Upper lobe of left lung (tissue), 6 donors: ENCODE data around the gene RDH14. TPM values are rescaled to one million over a fixed set of nuclear protein-coding genes. Genes with fewer than 3 reads are reported as not detected.

Source experiments
- ATAC-seq, 2 donors: fragments of 200-7000 bp; cut with Tn5 transposase; one replicate each; pipeline ENCODE4 v1.9.1; 2022; ENCODE audit warnings: mild to moderate bottlenecking in 2 of 2, moderate library complexity in 2 of 2; ENCODE audit not compliant: low FRiP score in 2 of 2
- DNase-seq, 2 donors: peaks; one replicate each; pipeline ENCODE4 v3.0.0-alpha.2; 2019 to 2020
- H3K27ac ChIP-seq, 4 donors: fragments of 200-600 bp; sonication (generic); one replicate each; pipeline ENCODE4 v1.5.1; 2016 to 2019
- H3K27me3 ChIP-seq, 4 donors: fragments of 200-600 bp; sonication (generic); one replicate each; pipeline ENCODE4 v1.5.1; 2017 to 2019
- H3K36me3 ChIP-seq, 4 donors: fragments of 200-600 bp; sonication (generic); one replicate each; pipeline ENCODE4 v1.5.1; 2016 to 2019
- H3K4me1 ChIP-seq, 4 donors: fragments of 200-600 bp; sonication (generic); one replicate each; pipeline ENCODE4 v1.5.1; 2018 to 2019
- H3K4me3 ChIP-seq, 4 donors: fragments of 200-600 bp; sonication (generic); one replicate each; pipeline ENCODE4 v1.5.1; 2017 to 2019; ENCODE audit warnings: mild to moderate bottlenecking in 2 of 4, moderate library complexity in 1 of 4
- H3K9me3 ChIP-seq, 4 donors: fragments of 200-600 bp; sonication (generic); one replicate each; pipeline ENCODE4 v1.5.1; 2018 to 2019
- EP300 ChIP-seq, 4 donors: sonication (generic); formaldehyde crosslinking; IDR thresholded peaks; one replicate each; pipeline ENCODE4 v1.5.1; 2017; ENCODE audit warnings: antibody characterized with exemption in 4 of 4, control low read depth in 2 of 4
- POLR2A ChIP-seq, 4 donors: fragments of 450-650 bp; IDR thresholded peaks; one replicate each; pipeline ENCODE4 v1.5.1; 2016 to 2017; ENCODE audit warnings: antibody characterized with exemption in 4 of 4, mild to moderate bottlenecking in 2 of 4
- POLR2AphosphoS5 ChIP-seq, 2 donors: sonication (generic); formaldehyde crosslinking; IDR thresholded peaks; one replicate each; pipeline ENCODE4 v1.5.1; 2017; ENCODE audit warnings: antibody characterized with exemption in 2 of 2
- WGBS, 2 donors: methylation state at CpG; one replicate each; pipeline ENCODE4 v1.1.5; 2017 to 2018; 5-methylcytosine and 5-hydroxymethylcytosine counted together
- total RNA-seq, 6 donors: library from RNA; depleted of rRNA in 4 of 6; stranded (reverse); fragments of >200 nt in 4 of 6; gene quantifications; one replicate each; pipeline versions ENCODE4 v1.1.0 to v1.2.1, GENCODE V29; 2016 to 2021
- TF ChIP-seq, protein P1 (sequence below), 6 experiments: fragments of 450-650 bp in 4 of 6; fragments of 200-600 bp in 2 of 6; sonication (generic) in 2 of 6; IDR thresholded peaks; one replicate each; pipeline ENCODE4 v1.5.1; 2016 to 2019; ENCODE audit warnings: antibody characterized with exemption in 6 of 6
- donor health status: DM: no; HTN: no; CAD: no; lungs with moderate emphysema.
- donor health status: DM: no; HTN: yes; CAD: no; lungs with severe emphysema.

RDH14 gene
- total RNA-seq, 6 donors from 2014 or later = 16.2 to 35.2 (median 26.8) TPM

DNA sequence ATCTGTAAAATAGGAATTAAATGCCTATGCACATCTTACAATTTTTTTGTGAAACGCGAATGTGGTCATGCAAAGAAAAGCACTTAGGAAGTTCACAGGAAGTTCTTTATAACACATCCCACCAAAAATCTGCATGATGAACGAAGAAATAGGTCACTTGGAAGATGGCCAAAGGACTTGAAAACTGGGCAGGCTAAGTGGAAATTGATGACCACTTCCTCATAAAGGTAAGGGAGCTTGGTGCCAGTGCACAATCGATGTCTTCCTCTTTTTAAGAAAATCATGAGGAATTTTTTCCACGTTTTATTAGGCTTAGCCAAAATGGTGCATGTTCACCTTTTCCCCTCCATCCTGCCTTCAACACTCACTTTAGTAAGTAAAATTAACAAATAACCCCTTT is 37.2 kb upstream of the RDH14 start:
- no peaks in the 10 kb centered on the region for H3K27me3 ChIP-seq
- no peak for DNase-seq
- TF ChIP-seq POLR2A (IDR thresholded peaks at IDR 0.05) = no peak
- ATAC-seq = no peak
- H3K9me3 ChIP-seq = no peaks in the 10 kb centered on the region
- no peak overlapping the region for H3K27ac ChIP-seq
- no peaks in the 10 kb centered on the region for H3K4me1 ChIP-seq
- H3K36me3 ChIP-seq = no peaks in the 10 kb centered on the region
- H3K4me3 ChIP-seq = no peak overlapping the region
- whole genome bisulfite sequencing, 2 donors = 58 to 59% methylated on average over 5 of the region's 5 CpGs

DNA sequence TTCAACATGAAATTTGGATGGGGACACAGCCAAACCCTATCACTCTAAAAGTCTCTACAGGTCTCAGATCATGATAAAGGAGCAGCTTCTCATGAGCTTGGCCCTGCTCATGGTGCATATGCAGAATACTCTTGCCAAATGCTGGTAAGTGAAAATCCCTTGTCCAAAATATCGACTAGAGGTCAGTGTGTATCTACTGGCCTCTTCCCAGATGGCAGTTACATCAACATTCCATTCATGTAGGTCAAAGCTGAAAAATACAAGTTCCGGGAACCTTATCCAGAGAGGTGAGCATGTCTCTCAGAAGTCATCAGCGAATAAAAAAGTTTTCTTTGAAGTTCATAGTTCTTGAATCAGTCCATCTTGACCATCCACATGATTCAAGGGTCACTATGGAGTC is 36.5 kb upstream of the RDH14 start:
- H3K36me3 ChIP-seq = no peaks in the 10 kb centered on the region
- no peak for ATAC-seq

DNA sequence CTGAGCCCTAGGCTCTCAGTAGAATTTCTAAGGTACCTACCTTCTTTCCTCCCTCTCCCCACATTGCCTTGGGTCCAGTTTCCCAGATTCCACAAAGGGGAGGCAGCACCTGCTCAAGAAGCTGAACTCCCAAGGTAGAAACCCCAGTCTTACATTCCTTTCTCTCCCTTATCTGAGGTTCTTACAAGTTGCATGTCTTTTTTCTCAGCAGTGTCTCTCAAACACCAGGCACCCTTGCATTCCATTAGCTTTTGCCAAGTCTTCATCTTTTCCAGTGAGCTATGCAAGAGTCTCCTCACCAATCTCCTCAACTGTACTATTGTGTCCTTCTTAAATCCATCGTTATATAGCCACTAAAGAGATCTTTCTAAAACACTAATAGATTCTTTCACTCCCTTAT is 33.0 kb upstream of the RDH14 start:
- WGBS, 2 donors = 86 to 91% methylated on average over 1 of the region's 1 CpG
- DNase-seq = no peak
- no peaks in the 10 kb centered on the region for H3K36me3 ChIP-seq
- H3K27me3 ChIP-seq = no peaks in the 10 kb centered on the region
- no peak overlapping the region for H3K27ac ChIP-seq
- no peak for ATAC-seq
- TF ChIP-seq, protein P1, sequence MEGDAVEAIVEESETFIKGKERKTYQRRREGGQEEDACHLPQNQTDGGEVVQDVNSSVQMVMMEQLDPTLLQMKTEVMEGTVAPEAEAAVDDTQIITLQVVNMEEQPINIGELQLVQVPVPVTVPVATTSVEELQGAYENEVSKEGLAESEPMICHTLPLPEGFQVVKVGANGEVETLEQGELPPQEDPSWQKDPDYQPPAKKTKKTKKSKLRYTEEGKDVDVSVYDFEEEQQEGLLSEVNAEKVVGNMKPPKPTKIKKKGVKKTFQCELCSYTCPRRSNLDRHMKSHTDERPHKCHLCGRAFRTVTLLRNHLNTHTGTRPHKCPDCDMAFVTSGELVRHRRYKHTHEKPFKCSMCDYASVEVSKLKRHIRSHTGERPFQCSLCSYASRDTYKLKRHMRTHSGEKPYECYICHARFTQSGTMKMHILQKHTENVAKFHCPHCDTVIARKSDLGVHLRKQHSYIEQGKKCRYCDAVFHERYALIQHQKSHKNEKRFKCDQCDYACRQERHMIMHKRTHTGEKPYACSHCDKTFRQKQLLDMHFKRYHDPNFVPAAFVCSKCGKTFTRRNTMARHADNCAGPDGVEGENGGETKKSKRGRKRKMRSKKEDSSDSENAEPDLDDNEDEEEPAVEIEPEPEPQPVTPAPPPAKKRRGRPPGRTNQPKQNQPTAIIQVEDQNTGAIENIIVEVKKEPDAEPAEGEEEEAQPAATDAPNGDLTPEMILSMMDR (IDR thresholded peaks at IDR 0.05) = no peak
- TF ChIP-seq POLR2AphosphoS5 (IDR thresholded peaks at IDR 0.05) (no peak), EP300 (IDR thresholded peaks at IDR 0.05) (no peak), POLR2A (IDR thresholded peaks at IDR 0.05) (no peak)
- no peak overlapping the region for H3K4me3 ChIP-seq
- no peaks in the 10 kb centered on the region for H3K9me3 ChIP-seq
- no peaks in the 10 kb centered on the region for H3K4me1 ChIP-seq

More for the DNA sequence above, 36.5 kb upstream of the RDH14 start:
- H3K9me3 ChIP-seq = no peaks in the 10 kb centered on the region
- no peak for DNase-seq
- TF ChIP-seq, protein P1 (IDR thresholded peaks at IDR 0.05) = no peak
- TF ChIP-seq POLR2A (IDR thresholded peaks at IDR 0.05) = no peak
- TF ChIP-seq POLR2AphosphoS5 (IDR thresholded peaks at IDR 0.05) = no peak
- TF ChIP-seq EP300 (IDR thresholded peaks at IDR 0.05) = no peak
- H3K4me3 ChIP-seq = no peak overlapping the region
- WGBS, 2 donors = 86 to 96% methylated on average over 3 of the region's 3 CpGs
- no peaks in the 10 kb centered on the region for H3K27me3 ChIP-seq
- no peak overlapping the region for H3K27ac ChIP-seq
- no peaks in the 10 kb centered on the region for H3K4me1 ChIP-seq

DNA sequence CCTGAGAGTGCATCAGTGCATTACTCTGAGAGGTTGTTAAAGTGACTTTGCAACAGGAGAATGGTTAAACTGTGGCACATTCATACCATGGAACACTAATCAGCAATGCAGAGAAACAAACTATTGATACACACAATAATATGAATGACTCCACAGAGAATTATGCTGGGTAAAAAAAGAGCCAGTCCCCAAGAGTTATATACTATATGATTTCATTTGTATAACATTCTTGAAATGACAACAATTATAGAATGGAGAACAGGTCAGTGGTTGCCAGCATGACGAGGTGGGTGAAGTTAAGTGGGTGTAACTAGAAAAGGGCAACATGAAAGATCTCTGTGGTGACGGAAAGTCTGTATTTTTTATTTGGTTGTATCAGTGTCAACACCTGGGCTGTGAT is 31.9 kb upstream of the RDH14 start:
- no peaks in the 10 kb centered on the region for H3K9me3 ChIP-seq
- 89 to 94% methylated on average over 2 of the region's 2 CpGs for WGBS, 2 donors
- ATAC-seq = no peak

DNA sequence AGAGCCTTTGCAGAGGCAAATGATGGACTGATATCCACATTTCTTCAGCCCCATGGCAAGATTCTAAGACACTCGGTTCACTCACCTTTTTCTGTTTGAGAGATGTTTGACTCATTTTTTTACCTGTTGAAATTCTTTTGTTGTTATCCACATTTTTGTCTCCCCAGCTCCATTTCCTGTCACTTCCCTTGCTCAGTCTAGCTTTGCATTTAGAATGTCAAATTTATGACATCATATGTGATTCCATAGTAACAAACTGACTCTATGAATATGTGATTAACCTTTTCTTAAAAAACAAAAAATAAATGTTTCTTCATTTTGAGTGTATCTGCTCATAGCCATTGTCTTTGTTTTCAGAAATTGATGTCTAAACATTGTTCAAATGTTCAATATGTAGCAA is 28.9 kb upstream of the RDH14 start, which contains the start of gene NT5C1B:
NT5C1B (minus strand) TSS at position 216 of the 400 bp plus-strand sequence; CDS start at position 115, 101 bp downstream.
- WGBS, 2 donors = 92 to 93% methylated on average over 1 of the region's 1 CpG
- H3K36me3 ChIP-seq = no peaks in the 10 kb centered on the region
- TF ChIP-seq POLR2A (IDR thresholded peaks at IDR 0.05) = no peak
- TF ChIP-seq EP300 (IDR thresholded peaks at IDR 0.05) = no peak
- TF ChIP-seq POLR2AphosphoS5 (IDR thresholded peaks at IDR 0.05) = no peak
- TF ChIP-seq, protein P1 (IDR thresholded peaks at IDR 0.05) = no peak
- ATAC-seq (no peak), DNase-seq (no peak)
- no peak within 1 kb of the TSS for H3K4me3 ChIP-seq
- no peaks in the 10 kb centered on the region for H3K27me3 ChIP-seq
- no peak within 1 kb of the TSS for H3K27ac ChIP-seq
- H3K4me1 ChIP-seq = no peaks in the 10 kb centered on the region
- H3K9me3 ChIP-seq = peaks cover 0 to 2% (median 0%) of the 10 kb centered on the region in 4 donors

More for the DNA sequence above, 31.9 kb upstream of the RDH14 start:
- H3K4me3 ChIP-seq = no peak overlapping the region
- DNase-seq = no peak
- no peaks in the 10 kb centered on the region for H3K4me1 ChIP-seq
- no peaks in the 10 kb centered on the region for H3K36me3 ChIP-seq
- H3K27ac ChIP-seq = no peak overlapping the region
- H3K27me3 ChIP-seq = no peaks in the 10 kb centered on the region
- TF ChIP-seq EP300 (IDR thresholded peaks at IDR 0.05) (no peak), POLR2AphosphoS5 (IDR thresholded peaks at IDR 0.05) (no peak), POLR2A (IDR thresholded peaks at IDR 0.05) (no peak)

DNA sequence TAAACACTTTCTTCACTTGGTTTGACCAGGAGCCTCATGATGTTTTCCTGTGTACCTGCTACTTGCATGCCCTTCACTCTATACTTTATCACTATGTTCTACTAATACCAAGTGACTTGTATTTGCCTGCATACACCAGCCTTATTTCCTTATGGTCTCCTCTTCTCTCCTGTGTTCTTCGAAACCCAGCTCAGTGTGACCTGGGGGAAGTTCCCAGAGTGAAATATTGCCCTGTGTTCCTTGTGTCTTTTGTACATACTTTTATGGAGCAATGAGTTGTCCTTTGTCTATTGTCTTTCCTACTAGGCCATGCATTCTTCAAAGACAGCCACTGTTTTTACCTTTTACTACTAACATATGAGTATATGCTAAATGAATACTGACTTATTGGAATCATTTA is 28.3 kb upstream of the RDH14 start:
- DNase-seq = no peak
- no peaks in the 10 kb centered on the region for H3K4me1 ChIP-seq
- 94% methylated on average over 1 of the region's 1 CpG for WGBS, 2 donors
- no peaks in the 10 kb centered on the region for H3K27me3 ChIP-seq
- H3K36me3 ChIP-seq = no peaks in the 10 kb centered on the region
- TF ChIP-seq EP300 (IDR thresholded peaks at IDR 0.05) (no peak), POLR2AphosphoS5 (IDR thresholded peaks at IDR 0.05) (no peak), POLR2A (IDR thresholded peaks at IDR 0.05) (no peak)
- TF ChIP-seq, protein P1 (IDR thresholded peaks at IDR 0.05) = no peak
- ATAC-seq = no peak
- no peak overlapping the region for H3K4me3 ChIP-seq
- peaks cover 0 to 6% (median 0%) of the 10 kb centered on the region in 4 donors for H3K9me3 ChIP-seq
- H3K27ac ChIP-seq = no peak overlapping the region
